Stomach (tissue), 9 donors: ENCODE results near the gene ITFG2. TPM values are rescaled to one million over a fixed set of nuclear protein-coding genes. Genes with fewer than 3 reads are reported as not detected.
A peak's percentile ranks its signal among the peaks of the same experiment; 100 is the strongest.
"Not testable (repeated sequence)": the region's sequence is repeated elsewhere in the genome, so short reads cannot be mapped to it uniquely, and the experiment has no call there.

Experiments
- DNase-seq, 2 donors: peaks; one replicate each; pipeline versions ENCODE4 v3.0.0 to v3.0.0-alpha.2; 2013 to 2019
- H3K27ac ChIP-seq, 5 donors: fragments of 200-600 bp in 4 of 5; sonication (generic) in 4 of 5; one replicate each; pipeline ENCODE4 v1.5.1; 2013 to 2019; ENCODE audit warnings: mild to moderate bottlenecking in 1 of 5, moderate library complexity in 1 of 5
- H3K27me3 ChIP-seq, 3 donors: fragments of 200-600 bp; sonication (generic); one replicate each; pipeline ENCODE4 v1.5.1; 2017 to 2019; ENCODE audit warnings: mixed run types in 1 of 3
- H3K36me3 ChIP-seq, 4 donors: fragments of 200-600 bp; sonication (generic); 1 replicate in 3 of 4; 2 replicates in 1 of 4; pipeline ENCODE4 v1.5.1; 2016 to 2019
- H3K4me1 ChIP-seq, 4 donors: fragments of 200-600 bp; sonication (generic); one replicate each; pipeline ENCODE4 v1.5.1; 2016 to 2019
- H3K4me3 ChIP-seq, 4 donors: fragments of 200-600 bp; sonication (generic) in 3 of 4; one replicate each; pipeline ENCODE4 v1.5.1; 2016 to 2019; ENCODE audit warnings: mild to moderate bottlenecking in 1 of 4
- H3K9me3 ChIP-seq, 4 donors: fragments of 200-600 bp; sonication (generic); one replicate each; pipeline ENCODE4 v1.5.1; 2016 to 2019
- CTCF ChIP-seq, 7 experiments: fragments of 450-650 bp in 4 of 7; fragments of 200-600 bp in 3 of 7; sonication (generic) in 3 of 7; IDR thresholded peaks; one replicate each; pipeline ENCODE4 v1.5.1; 2016 to 2019; ENCODE audit warnings: antibody characterized with exemption in 7 of 7, control low read depth in 2 of 7, mild to moderate bottlenecking in 1 of 7
- EP300 ChIP-seq: sonication (generic); formaldehyde crosslinking; IDR thresholded peaks from one replicate; pipeline ENCODE4 v1.6.1; 2017; ENCODE audit warnings: antibody characterized with exemption
- POLR2A ChIP-seq, 4 donors: fragments of 450-650 bp; IDR thresholded peaks; one replicate each; pipeline ENCODE4 v1.6.1; 2016; ENCODE audit warnings: antibody characterized with exemption in 4 of 4, control low read depth in 2 of 4, mild to moderate bottlenecking in 1 of 4, moderate library complexity in 1 of 4
- POLR2AphosphoS5 ChIP-seq, 3 donors: sonication (generic); formaldehyde crosslinking; IDR thresholded peaks; one replicate each; pipeline ENCODE4 v1.6.1; 2016; ENCODE audit warnings: antibody characterized with exemption in 3 of 3
- WGBS, 5 donors: extraction: QIAGEN DNeasy Blood & Tissue Kit in 3 of 5; methylation state at CpG; one replicate each; pipeline versions ENCODE4 v1.1.5 to v1.1.7; 2013 to 2018; 5-methylcytosine and 5-hydroxymethylcytosine counted together
- intact Hi-C: fragments of 100-400 bp; cut with DNase I; formaldehyde crosslinking; loops from one replicate; pipeline ENCODE4 v1.15.1; 2023; ENCODE audit warnings: low total_unique reads
- polyA plus RNA-seq, 3 donors: library from polyadenylated mRNA; stranded (reverse); fragments of 200-250 nt; gene quantifications; one replicate each; pipeline ENCODE4 v1.2.3, GENCODE V29; 2013
- total RNA-seq, 5 donors: library from RNA; depleted of rRNA; stranded (reverse); fragments of >200 nt; gene quantifications; one replicate each; pipeline versions ENCODE4 v1.1.0 to v1.2.3, GENCODE V29; 2014 to 2016
- donor health status: healthy with polysubstance abuse.
- donor health status: Bipolar disorder and iron deficiency.
- donor health status: healthy.

Gene ITFG2
- total and polyA plus RNA-seq, 8 donors, result 14.9 to 208 (median 46.4) TPM

- 56 to 80% (median 66%) methylated on average over 4 to 6 of the region's 6 CpGs for WGBS, 5 donors
Observed at GRCh38 chr12:2765608-2766007, 46.9 kb upstream of the ITFG2 start.

GRCh38 chr12:2768224-2768961 is 44.1 kb upstream of the ITFG2 start:
- TF ChIP-seq POLR2A (IDR thresholded peaks at IDR 0.05) (no peak), POLR2AphosphoS5 (IDR thresholded peaks at IDR 0.05) (no peak), CTCF (IDR thresholded peaks at IDR 0.05) (no peak), EP300 (no peak)
- peaks cover 7 to 22% (median 14%) of the 10 kb centered on the region in 4 donors for H3K4me1 ChIP-seq
- H3K4me3 ChIP-seq, result no peak overlapping the region
- 73 to 81% (median 75%) methylated on average over 10 of the region's 10 CpGs for WGBS, 5 donors
- H3K9me3 ChIP-seq, result no peaks in the 10 kb centered on the region
- intact Hi-C loops, result no loop called here
- H3K36me3 ChIP-seq, result no peaks in the 10 kb centered on the region
- H3K27ac ChIP-seq, result no peak overlapping the region
- H3K27me3 ChIP-seq, result no peaks in the 10 kb centered on the region
- no peak for DNase-seq

More at GRCh38 chr12:2765608-2766007, 46.9 kb upstream of the ITFG2 start:
- Histone ChIP-seq H3K4me3 (no peak overlapping the region), H3K27me3 (no peaks in the 10 kb centered on the region), H3K36me3 (peaks cover 0 to 10% (median 2%) of the 10 kb centered on the region in 4 donors), H3K4me1 (peaks cover 7 to 22% (median 14%) of the 10 kb centered on the region in 4 donors), H3K9me3 (no peaks in the 10 kb centered on the region), H3K27ac (no peak overlapping the region)
- intact Hi-C loops, result no loop called here
- no peak for DNase-seq
- no peak for TF ChIP-seq CTCF (IDR thresholded peaks at IDR 0.05)
- no peak for TF ChIP-seq EP300
- TF ChIP-seq POLR2A (IDR thresholded peaks at IDR 0.05), result no peak
- TF ChIP-seq POLR2AphosphoS5 (IDR thresholded peaks at IDR 0.05), result no peak

GRCh38 chr12:2769866-2770533 is 42.5 kb upstream of the ITFG2 start:
- no peak for TF ChIP-seq CTCF (IDR thresholded peaks at IDR 0.05)
- TF ChIP-seq POLR2AphosphoS5 (IDR thresholded peaks at IDR 0.05), result no peak
- no peak for TF ChIP-seq EP300
- TF ChIP-seq POLR2A (IDR thresholded peaks at IDR 0.05), result no peak
- H3K4me1 ChIP-seq, result peaks cover under 1 to 9% (median 5%) of the 10 kb centered on the region in 4 donors
- intact Hi-C loops, result no loop called here
- no peak overlapping the region for H3K27ac ChIP-seq
- no peaks in the 10 kb centered on the region for H3K27me3 ChIP-seq
- no peaks in the 10 kb centered on the region for H3K9me3 ChIP-seq
- DNase-seq, result peak in 1 of 2 donors; percentile 41
- no peaks in the 10 kb centered on the region for H3K36me3 ChIP-seq
- no peak overlapping the region for H3K4me3 ChIP-seq
- WGBS, 5 donors, result 64 to 77% (median 73%) methylated on average over 6 to 11 of the region's 11 CpGs

- DNase-seq, H3K4me1 ChIP-seq, intact Hi-C loops, H3K36me3 ChIP-seq, H3K27ac ChIP-seq, H3K9me3 ChIP-seq, H3K4me3 ChIP-seq, H3K27me3 ChIP-seq: not testable (repeated sequence)
- 91 to 100% (median 98%) methylated on average over 3 of the region's 3 CpGs for WGBS, 5 donors
Observed at GRCh38 chr12:2770544-2770943, 41.9 kb upstream of the ITFG2 start.
